Endothelial cell of umbilical vein (primary cell): ENCODE results near the gene NFATC4. TPM values are rescaled to one million over a fixed set of nuclear protein-coding genes. Genes with fewer than 3 reads are reported as not detected.

Experiments used
- BruUV-seq: library from RNA; stranded (reverse); fragments of 400-500 nt; replicated peaks from 2 replicates; lab custom pipeline; 2021; lab: Mats Ljungman, UMichigan
- CTCF ChIA-PET: fragments of 300-600, 350-600 bp; sonication (Branson Sonifier 250); formaldehyde crosslinking; loops from one replicate; lab custom pipeline; 2021; ENCODE audit warnings: antibody characterized with exemption, inconsistent platforms; lab: Charles Lee
- POLR2A ChIA-PET: fragments of 300-600, 350-600 bp; sonication (Branson Sonifier 250); formaldehyde crosslinking; loops from one replicate; lab custom pipeline; 2021; ENCODE audit warnings: antibody characterized with exemption, inconsistent platforms; lab: Charles Lee
- DNase-seq: peaks from one replicate; pipeline ENCODE4 v3.0.0-alpha.2; 2011; ENCODE audit warnings: low read depth, low spot score
- FAIRE-seq: peaks from 2 replicates; lab custom pipeline; 2011; peaks lifted over from hg19 to GRCh38; lab: Jason Lieb, UNC
- H2AFZ ChIP-seq: 2 replicates; pipeline ENCODE4 v1.6.0; 2012; ENCODE audit warnings: low read depth, low read length, control low read depth, inconsistent platforms
- H3K27ac ChIP-seq: 2 replicates; pipeline ENCODE4 v1.5.1; 2011; ENCODE audit warnings: low read depth, mild to moderate bottlenecking, control low read depth, low read length, moderate library complexity; ENCODE audit not compliant: insufficient read depth
- H3K27me3 ChIP-seq, 2 experiments: 2 replicates each; pipeline versions ENCODE4 v1.6.0 to v1.6.1; 2011; ENCODE audit warnings: low read length in 2 of 2, mixed read lengths in 1 of 2; ENCODE audit not compliant: control insufficient read depth in 2 of 2, insufficient read depth in 2 of 2
- H3K36me3 ChIP-seq, 2 experiments: 2 replicates in 1 of 2; 3 replicates in 1 of 2; pipeline ENCODE4 v1.5.1; 2011; ENCODE audit warnings: low read length in 2 of 2, mild to moderate bottlenecking in 1 of 2, moderate library complexity in 1 of 2; ENCODE audit not compliant: control insufficient read depth in 2 of 2, insufficient read depth in 2 of 2; ENCODE audit errors: extremely low read depth in 1 of 2
- H3K4me1 ChIP-seq: 3 replicates; pipeline ENCODE4 v1.5.1; 2011; ENCODE audit warnings: mild to moderate bottlenecking, low read length; ENCODE audit not compliant: control insufficient read depth, insufficient read depth; ENCODE audit errors: extremely low read depth
- H3K4me2 ChIP-seq: 2 replicates; pipeline ENCODE4 v1.6.1; 2011; ENCODE audit warnings: low read length, control low read depth, mixed read lengths; ENCODE audit not compliant: insufficient read depth
- H3K4me3 ChIP-seq, 3 experiments: fragments of 200-600 bp in 1 of 3; sonication (generic), shearing (Covaris generic) in 1 of 3; replicated peaks in 1 of 3; 2 replicates each; pipeline ENCODE4 v1.5.1; 2011 to 2016; ENCODE audit warnings: control low read depth in 3 of 3, low read length in 3 of 3, mild to moderate bottlenecking in 2 of 3, inconsistent platforms in 1 of 3, low read depth in 1 of 3, moderate library complexity in 1 of 3; ENCODE audit not compliant: insufficient read depth in 1 of 3
- H3K79me2 ChIP-seq: 2 replicates; pipeline ENCODE4 v1.6.0; 2012; ENCODE audit warnings: low read length, inconsistent platforms; ENCODE audit not compliant: control insufficient read depth, insufficient read depth
- H3K9ac ChIP-seq: replicated peaks from 2 replicates; pipeline ENCODE3; 2011; ENCODE audit warnings: low read length, control low read depth; ENCODE audit not compliant: insufficient read depth; ENCODE audit errors: extremely low read depth
- H3K9me1 ChIP-seq: replicated peaks from 3 replicates; pipeline ENCODE4 v1.6.0; 2011; ENCODE audit warnings: mild to moderate bottlenecking, low read length; ENCODE audit not compliant: control insufficient read depth, insufficient read depth; ENCODE audit errors: extremely low read depth
- H3K9me3 ChIP-seq: replicated peaks from 2 replicates; pipeline ENCODE4 v1.5.1; 2012; ENCODE audit warnings: low read length, inconsistent platforms; ENCODE audit not compliant: control insufficient read depth, insufficient read depth
- H4K20me1 ChIP-seq: replicated peaks from 2 replicates; pipeline ENCODE3; 2011; ENCODE audit warnings: mild to moderate bottlenecking, low read length; ENCODE audit not compliant: control insufficient read depth, insufficient read depth; ENCODE audit errors: extremely low read depth
- EZH2 ChIP-seq: IDR thresholded peaks from 2 replicates; pipeline ENCODE4 v1.6.1; 2012; ENCODE audit warnings: borderline replicate concordance, low read depth, mild to moderate bottlenecking, moderate library complexity, low read length, inconsistent platforms; ENCODE audit not compliant: severe bottlenecking
- FOS ChIP-seq: IDR thresholded peaks from 2 replicates; pipeline ENCODE4 v1.6.1; 2011; ENCODE audit warnings: mild to moderate bottlenecking, low read length, moderate library complexity, borderline replicate concordance; ENCODE audit not compliant: insufficient read depth
- GATA2 ChIP-seq: IDR thresholded peaks from 2 replicates; pipeline ENCODE4 v1.7.0; 2011; ENCODE audit warnings: low read depth, mild to moderate bottlenecking, moderate library complexity, mixed read lengths, low read length; ENCODE audit not compliant: insufficient read length, insufficient read depth
- JUN ChIP-seq: IDR thresholded peaks from 2 replicates; pipeline ENCODE4 v1.6.1; 2011; ENCODE audit warnings: borderline replicate concordance, low read depth; ENCODE audit not compliant: insufficient read length, insufficient read depth
- MYC ChIP-seq: IDR thresholded peaks from one replicate; pipeline ENCODE4 v1.6.1; 2011; ENCODE audit warnings: mild to moderate bottlenecking, low read depth, low read length
- POLR2A ChIP-seq: IDR thresholded peaks from 2 replicates; pipeline ENCODE4 v1.6.1; 2012; ENCODE audit warnings: low read depth, mild to moderate bottlenecking, control low read depth, low read length
- POLR2AphosphoS5 ChIP-seq: IDR thresholded peaks from 2 replicates; pipeline ENCODE4 v1.6.1; 2012; ENCODE audit warnings: low read depth, mild to moderate bottlenecking, control low read depth, low read length, moderate library complexity; ENCODE audit not compliant: insufficient read depth
- dilution Hi-C: fragments of 300-500 bp; cut with MboI; formaldehyde crosslinking; loops from one replicate; pipeline ENCODE4 v1.15.0; 2019; ENCODE audit warnings: low sequenced_read_pairs; ENCODE audit not compliant: extremely low pct_ligation_motif_present
- intact Hi-C: fragments of 100-400 bp; cut with micrococcal nuclease; formaldehyde crosslinking; loops from one replicate; pipeline ENCODE4 v1.10.0; 2022
- polyA plus RNA-seq, 4 experiments: library from polyadenylated mRNA; depleted of rRNA in 3 of 4; stranded (reverse) in 3 of 4; unstranded in 1 of 4; fragments of >200 nt; gene quantifications; 2 replicates each; pipeline versions ENCODE4 v1.2.1 to v1.2.3, GENCODE V29; 2011 to 2012; ENCODE audit warnings: missing spikeins in 1 of 4
- total RNA-seq: library from RNA; stranded (reverse); gene quantifications from 2 replicates; pipeline ENCODE4 v1.2.3, GENCODE V29; 2021
- TF ChIP-seq, protein P1 (sequence below): IDR thresholded peaks from 2 replicates; pipeline ENCODE4 v1.6.1; 2011; ENCODE audit not compliant: insufficient read depth, insufficient read length
- TF ChIP-seq, protein P2 (sequence below), 2 donors: IDR thresholded peaks; 1 replicate in 1 of 2; 2 replicates in 1 of 2; pipeline ENCODE4 v1.5.1; 2011; ENCODE audit warnings: low read length in 2 of 2, mild to moderate bottlenecking in 2 of 2, moderate library complexity in 2 of 2, control low read depth in 1 of 2, inconsistent platforms in 1 of 2, low read depth in 1 of 2; ENCODE audit not compliant: insufficient read depth in 1 of 2; ENCODE audit errors: extremely low read depth in 1 of 2

Gene NFATC4
- total and polyA plus RNA-seq, 2 donors (not counting 3 experiments of a cell fraction or from before 2014, with no cell fraction given) = 79.5 to 88.1 TPM

DNA sequence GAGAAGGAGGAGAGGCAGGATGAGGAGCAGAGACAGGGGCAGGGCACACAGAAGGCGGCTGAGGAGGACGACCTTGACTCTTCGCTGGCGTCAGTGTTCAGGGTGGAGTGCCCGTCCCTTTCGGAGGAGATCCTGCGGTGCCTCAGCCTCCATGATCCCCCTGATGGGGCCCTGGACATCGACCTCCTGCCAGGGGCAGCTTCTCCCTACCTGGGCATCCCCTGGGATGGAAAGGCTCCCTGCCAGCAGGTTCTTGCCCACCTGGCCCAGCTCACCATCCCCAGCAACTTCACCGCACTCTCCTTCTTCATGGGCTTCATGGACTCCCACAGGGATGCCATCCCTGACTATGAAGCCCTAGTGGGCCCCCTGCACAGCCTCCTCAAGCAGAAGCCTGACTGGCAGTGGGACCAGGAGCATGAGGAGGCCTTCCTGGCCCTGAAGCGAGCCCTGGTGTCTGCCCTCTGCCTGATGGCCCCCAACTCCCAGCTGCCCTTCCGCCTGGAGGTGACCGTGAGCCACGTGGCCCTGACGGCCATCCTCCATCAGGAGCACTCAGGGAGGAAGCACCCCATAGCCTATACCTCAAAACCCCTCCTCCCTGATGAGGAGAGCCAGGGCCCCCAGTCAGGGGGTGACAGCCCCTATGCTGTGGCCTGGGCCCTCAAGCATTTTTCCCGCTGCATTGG, 46.9 kb downstream of the NFATC4 start:
- Histone ChIP-seq H3K79me2 (no peaks in the 10 kb centered on the region), H3K4me3 (no peak overlapping the region), H3K4me1 (peaks cover 17% of the 10 kb centered on the region), H3K9ac (no peak overlapping the region), H3K9me3 (no peaks in the 10 kb centered on the region), H3K9me1 (no peaks in the 10 kb centered on the region), H2AFZ (no peak overlapping the region), H3K4me2 (no peak overlapping the region), H4K20me1 (no peaks in the 10 kb centered on the region), H3K36me3 (peaks cover 4 to 39% of the 10 kb centered on the region in 2 experiments), H3K27ac (no peak overlapping the region), H3K27me3 (no peaks in the 10 kb centered on the region)
- TF ChIP-seq, protein P1, sequence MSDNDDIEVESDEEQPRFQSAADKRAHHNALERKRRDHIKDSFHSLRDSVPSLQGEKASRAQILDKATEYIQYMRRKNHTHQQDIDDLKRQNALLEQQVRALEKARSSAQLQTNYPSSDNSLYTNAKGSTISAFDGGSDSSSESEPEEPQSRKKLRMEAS = no peak
- TF ChIP-seq MYC (no peak), JUN (no peak), GATA2 (no peak), EZH2 (no peak), FOS (no peak), POLR2AphosphoS5 (no peak), POLR2A (no peak)
- TF ChIP-seq, protein P2, sequence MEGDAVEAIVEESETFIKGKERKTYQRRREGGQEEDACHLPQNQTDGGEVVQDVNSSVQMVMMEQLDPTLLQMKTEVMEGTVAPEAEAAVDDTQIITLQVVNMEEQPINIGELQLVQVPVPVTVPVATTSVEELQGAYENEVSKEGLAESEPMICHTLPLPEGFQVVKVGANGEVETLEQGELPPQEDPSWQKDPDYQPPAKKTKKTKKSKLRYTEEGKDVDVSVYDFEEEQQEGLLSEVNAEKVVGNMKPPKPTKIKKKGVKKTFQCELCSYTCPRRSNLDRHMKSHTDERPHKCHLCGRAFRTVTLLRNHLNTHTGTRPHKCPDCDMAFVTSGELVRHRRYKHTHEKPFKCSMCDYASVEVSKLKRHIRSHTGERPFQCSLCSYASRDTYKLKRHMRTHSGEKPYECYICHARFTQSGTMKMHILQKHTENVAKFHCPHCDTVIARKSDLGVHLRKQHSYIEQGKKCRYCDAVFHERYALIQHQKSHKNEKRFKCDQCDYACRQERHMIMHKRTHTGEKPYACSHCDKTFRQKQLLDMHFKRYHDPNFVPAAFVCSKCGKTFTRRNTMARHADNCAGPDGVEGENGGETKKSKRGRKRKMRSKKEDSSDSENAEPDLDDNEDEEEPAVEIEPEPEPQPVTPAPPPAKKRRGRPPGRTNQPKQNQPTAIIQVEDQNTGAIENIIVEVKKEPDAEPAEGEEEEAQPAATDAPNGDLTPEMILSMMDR (IDR thresholded peaks at IDR 0.05; ENCODE audit: extremely low read depth in 1 of 2, insufficient read depth in 1 of 2, low read depth in 1 of 2, low read length in 2 of 2) = no peak
- BruUV-seq = no TSS peak
- DNase-seq (no peak), FAIRE-seq (no peak)
- POLR2A ChIA-PET = no interaction called here
- dilution Hi-C loops = no loop called here
- intact Hi-C loops = no loop called here
- CTCF ChIA-PET = interaction anchor here (0.9 to 8.7 kb wide), 5 partner anchors 15 to 82 kb away, joined by 3 to 86 read pairs (median 25); partner anchors contain the start of genes ADCY4, CBLN3 and KHNYN
